NOMO-1 treated with dmso at 0.1 percent for 144 hours (cell line): ENCODE results near the gene TCAP.
"Not testable (repeated sequence)": the region's sequence is repeated elsewhere in the genome, so short reads cannot be mapped to it uniquely, and the experiment has no call there.

ENCODE experiments used
- DNase-seq: peaks from one replicate; lab custom pipeline; 2025; ENCODE audit not compliant: unreplicated experiment; lab: John Stamatoyannopoulos, UW

TCAP gene

DNA sequence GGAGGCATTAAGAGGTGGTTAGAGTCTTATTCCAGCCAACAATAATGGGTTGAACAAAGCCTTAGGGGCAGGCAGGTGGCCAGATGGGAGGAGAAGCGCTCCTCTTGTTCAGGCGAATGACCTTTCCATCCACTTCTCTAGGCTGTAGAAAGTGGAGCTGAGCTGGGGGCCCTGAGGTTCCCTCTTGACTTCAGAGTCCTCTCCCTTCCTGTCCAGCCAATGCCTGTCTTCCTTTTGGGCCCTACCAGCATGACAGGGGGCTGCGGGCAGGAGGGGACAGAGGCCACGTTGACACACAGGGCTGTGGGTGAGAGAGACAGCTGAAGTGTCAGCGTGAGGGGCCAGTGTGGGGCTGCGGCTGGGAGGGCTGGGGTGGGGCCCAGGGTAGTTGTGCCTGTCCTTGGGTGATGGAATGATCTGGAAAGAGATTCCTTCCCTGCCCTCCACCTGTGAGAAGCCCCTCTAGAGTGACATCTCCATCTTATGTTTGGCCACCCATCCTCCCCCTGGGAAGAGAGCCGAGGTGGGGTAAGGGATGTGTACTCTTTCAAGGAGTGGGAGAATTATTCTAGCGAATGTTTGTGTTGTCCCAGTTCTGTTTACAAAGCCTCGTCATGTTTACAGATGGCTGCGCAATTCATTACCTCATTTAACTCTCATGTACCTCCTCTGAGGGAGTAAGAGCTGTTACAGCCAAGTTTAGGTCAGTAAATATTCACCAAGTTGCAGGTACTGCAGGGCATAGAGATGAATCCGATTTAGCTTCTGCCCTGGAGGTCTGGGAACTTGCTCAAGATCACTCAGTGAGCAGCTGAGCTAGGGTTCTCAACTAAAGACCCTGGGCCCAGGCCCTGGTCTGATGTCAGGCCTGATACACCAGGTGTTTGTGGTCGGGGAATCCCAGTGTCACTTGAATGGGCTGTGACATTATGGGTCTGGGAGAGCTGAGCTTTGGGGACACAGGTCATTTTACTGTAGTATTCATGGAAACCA lies 38.0 kb downstream of the TCAP start:
- DNase-seq, result no peak

DNA sequence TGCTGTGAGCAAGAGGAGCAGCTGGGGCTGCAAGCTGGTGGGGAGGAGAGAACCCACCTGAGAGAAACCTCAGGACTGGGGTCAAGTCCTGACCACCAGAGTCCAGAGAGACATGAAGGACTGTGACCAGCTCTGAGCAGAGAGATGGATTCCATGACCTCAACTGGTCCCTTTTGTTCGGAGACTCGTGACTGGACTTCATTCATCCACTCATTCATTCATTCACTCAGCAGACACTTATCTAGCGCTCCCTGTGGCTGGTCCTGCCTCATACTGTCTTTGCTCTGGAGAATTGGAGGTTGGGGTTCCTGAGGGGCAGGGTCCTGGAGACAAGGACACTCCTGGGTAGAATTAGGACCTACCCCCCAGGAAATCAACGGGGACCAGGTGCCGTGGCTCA lies 38.8 kb downstream of the TCAP start:
- DNase-seq, result no peak

- no peak for DNase-seq
These were observed 39.8 kb downstream of the TCAP start for GRCh38 chr17:39704821-39705551.

DNA sequence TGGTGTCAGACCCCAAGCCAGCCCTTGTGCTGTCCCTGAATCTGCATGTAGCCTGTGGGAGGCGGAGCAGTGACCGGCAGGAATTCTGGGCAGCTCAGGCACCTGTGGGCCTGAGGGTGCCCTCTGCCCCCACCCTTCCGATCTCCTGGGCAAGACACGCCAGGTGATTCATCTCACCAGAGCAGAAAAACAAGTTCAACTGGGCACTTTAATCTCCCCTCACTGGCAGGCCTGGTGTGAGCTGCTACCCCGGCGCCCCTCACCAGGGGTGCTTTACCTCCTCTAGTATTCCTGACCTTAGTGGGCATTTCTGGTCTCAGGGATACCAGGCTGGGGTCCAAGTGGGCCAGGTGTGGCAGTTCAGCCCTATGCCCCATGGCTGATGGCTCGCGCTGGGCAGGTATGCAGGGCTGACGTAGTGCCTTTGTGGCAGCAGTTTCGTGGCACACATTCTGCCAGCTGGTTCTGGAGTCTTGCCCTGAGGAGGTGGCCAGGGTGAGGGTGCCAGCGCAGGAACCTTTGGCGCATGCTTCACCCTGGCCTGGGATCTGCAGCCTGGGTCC lies 40.7 kb downstream of the TCAP start:
- DNase-seq, result no peak

- DNase-seq, result no peak
These were observed 41.2 kb downstream of the TCAP start for GRCh38 chr17:39706383-39706782.

DNA sequence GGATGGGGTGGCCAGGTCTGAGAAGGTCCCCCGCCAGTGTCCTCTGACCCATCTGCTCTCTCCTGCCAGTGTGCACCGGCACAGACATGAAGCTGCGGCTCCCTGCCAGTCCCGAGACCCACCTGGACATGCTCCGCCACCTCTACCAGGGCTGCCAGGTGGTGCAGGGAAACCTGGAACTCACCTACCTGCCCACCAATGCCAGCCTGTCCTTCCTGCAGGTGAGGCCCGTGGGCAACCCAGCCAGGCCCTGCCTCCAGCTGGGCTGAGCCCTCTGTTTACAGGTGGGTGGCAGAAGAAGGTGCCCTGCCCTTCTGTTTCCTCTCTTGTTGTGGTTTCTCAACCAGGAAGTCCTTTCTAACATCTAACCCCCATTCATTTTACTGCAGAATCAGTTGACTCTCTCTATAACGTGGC lies 41.8 kb downstream of the TCAP start:
- no peak for DNase-seq

DNA sequence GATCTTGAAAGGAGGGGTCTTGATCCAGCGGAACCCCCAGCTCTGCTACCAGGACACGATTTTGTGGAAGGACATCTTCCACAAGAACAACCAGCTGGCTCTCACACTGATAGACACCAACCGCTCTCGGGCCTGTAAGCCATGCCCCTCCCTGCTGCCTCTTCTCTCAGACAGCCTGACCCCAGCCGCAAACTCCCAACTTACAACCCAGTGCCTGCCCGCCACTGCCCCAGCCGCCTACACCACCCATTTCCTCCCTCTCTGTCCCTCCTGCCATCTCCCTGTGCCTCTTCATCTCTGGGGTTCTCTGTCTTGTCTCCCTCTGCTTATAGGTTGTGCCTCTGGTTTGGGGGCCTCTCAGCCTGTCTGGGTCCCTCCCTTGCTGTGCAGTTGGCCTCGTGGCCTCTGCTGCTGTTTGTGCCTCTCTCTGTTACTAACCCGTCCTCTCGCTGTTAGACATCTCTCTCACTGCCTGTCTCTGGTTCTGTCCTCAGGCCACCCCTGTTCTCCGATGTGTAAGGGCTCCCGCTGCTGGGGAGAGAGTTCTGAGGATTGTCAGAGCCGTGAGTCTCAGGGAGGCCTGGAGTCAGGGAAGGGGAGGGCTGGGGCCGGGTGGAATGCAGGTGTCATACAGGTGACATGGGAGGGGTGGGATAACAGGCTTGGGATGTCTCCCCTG lies 44.3 kb downstream of the TCAP start:
- no peak for DNase-seq

DNA sequence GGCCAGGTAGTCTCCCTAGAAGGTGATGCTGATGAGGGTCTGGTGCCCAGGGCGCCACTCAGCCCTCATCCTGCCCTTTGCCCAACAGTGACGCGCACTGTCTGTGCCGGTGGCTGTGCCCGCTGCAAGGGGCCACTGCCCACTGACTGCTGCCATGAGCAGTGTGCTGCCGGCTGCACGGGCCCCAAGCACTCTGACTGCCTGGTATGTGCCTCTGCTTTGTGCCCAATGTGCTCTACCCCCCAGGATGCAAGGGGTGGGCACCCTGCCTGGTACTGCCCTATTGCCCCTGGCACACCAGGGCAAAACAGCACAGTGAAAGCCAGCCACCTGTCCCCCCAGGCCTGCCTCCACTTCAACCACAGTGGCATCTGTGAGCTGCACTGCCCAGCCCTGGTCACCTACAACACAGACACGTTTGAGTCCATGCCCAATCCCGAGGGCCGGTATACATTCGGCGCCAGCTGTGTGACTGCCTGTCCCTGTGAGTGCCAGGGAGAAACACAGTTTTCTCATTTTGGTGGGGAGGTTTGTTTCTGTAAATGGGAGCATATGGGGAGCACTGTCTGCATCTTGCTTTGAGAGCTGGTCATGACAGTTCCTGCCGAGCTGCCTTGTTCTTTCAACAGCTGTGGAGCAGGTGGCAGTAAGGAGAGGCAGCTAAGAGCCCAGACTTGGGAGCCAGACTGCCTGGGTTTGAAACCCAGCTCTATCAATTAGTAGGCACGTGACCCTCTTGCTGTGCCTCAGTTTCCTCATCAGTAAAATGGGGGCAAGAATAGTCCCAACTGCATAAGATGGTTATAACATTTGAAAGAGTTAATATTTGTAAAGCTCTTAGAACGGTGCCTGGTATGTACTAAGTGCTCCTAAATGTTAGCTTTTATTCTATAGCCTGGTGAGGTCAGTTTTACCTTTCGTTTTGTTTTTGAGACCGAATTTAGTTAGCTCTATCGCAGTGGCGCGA lies 45.1 kb downstream of the TCAP start:
- DNase-seq, result no peak

- DNase-seq, result not testable (repeated sequence)
These were observed 45.9 kb downstream of the TCAP start for GRCh38 chr17:39711071-39711470.

GRCh38 chr17:39711851-39712250 lies 46.7 kb downstream of the TCAP start:
- no peak for DNase-seq

- DNase-seq, result no peak
These were observed 49.1 kb downstream of the TCAP start for GRCh38 chr17:39714234-39714633.

- no peak for DNase-seq
These were observed 50.4 kb downstream of the TCAP start for GRCh38 chr17:39715375-39716072.
